ENCODE data around the gene JOSD2. TPM values are rescaled to one million over a fixed set of nuclear protein-coding genes. Genes with fewer than 3 reads are reported as not detected.

JOSD2 gene
- total RNA-seq = 56.0 and 64.0 TPM in 2 replicates

GRCh38 chr19:50511069-50511822 lies at the start of gene JOSD2:
JOSD2 (minus strand) TSS chr19:50511191; CDS start chr19:50510431, 760 bp downstream.

GRCh38 chr19:50513746-50514345 lies 2.9 kb upstream of the JOSD2 start, which contains the start of gene ASPDH:
ASPDH (minus strand) TSS chr19:50513913; CDS start chr19:50513823, 90 bp downstream.

GRCh38 chr19:50476224-50476906 lies 34.6 kb downstream of the JOSD2 start, which contains the start of the genes EMC10 and GARIN5A:
EMC10 (plus strand) TSS chr19:50476507; CDS start chr19:50476545, 38 bp downstream.
GARIN5A (minus strand) TSS chr19:50476848; CDS start chr19:50476388, 460 bp downstream.

Other genes starting within 250 kb of the JOSD2 start
- not detected in 2 replicates for gene KCNC3, start 181.8 kb downstream of the JOSD2 start, total RNA-seq
- 0.18 and 1.2 TPM in 2 replicates for gene NAPSA, start 145.6 kb downstream of the JOSD2 start, total RNA-seq
- 93.9 and 113 TPM in 2 replicates for gene NR1H2, start 134.7 kb downstream of the JOSD2 start, total RNA-seq
- gene POLD1, start 126.8 kb downstream of the JOSD2 start, total RNA-seq = 36.0 and 49.9 TPM in 2 replicates
- gene SPIB, start 92.3 kb downstream of the JOSD2 start, total RNA-seq = not detected in 2 replicates
- gene MYBPC2, start 78.3 kb downstream of the JOSD2 start, total RNA-seq = not detected in 2 replicates
- gene EMC10, start 34.7 kb downstream of the JOSD2 start, total RNA-seq = 98.9 and 101 TPM in 2 replicates
- gene GARIN5A, start 34.3 kb downstream of the JOSD2 start, total RNA-seq = not detected in 2 replicates
- not detected in 2 replicates for gene ASPDH, start 2.7 kb upstream of the JOSD2 start, total RNA-seq
- under 0.01 TPM in 1 of 2 replicates, not detected in the other for gene LRRC4B, start 57.2 kb upstream of the JOSD2 start, total RNA-seq
- 0.35 TPM in 1 of 2 replicates, not detected in the other for gene SYT3, start 128.7 kb upstream of the JOSD2 start, total RNA-seq
- not detected in 2 replicates for gene C19orf81, start 138.3 kb upstream of the JOSD2 start, total RNA-seq
- gene SHANK1, start 208.6 kb upstream of the JOSD2 start, total RNA-seq = 6.6 and 10.6 TPM in 2 replicates
- 167 and 170 TPM in 2 replicates for gene CLEC11A, start 212.2 kb upstream of the JOSD2 start, total RNA-seq

Data from myometrial cell (primary cell).